ENCODE data around the gene AAGAB. TPM values are rescaled to one million over a fixed set of nuclear protein-coding genes. Genes with fewer than 3 reads are reported as not detected.

The AAGAB gene
- total RNA-seq, 1 experiment from 2014 or later: 52.0 TPM

GRCh38 chr15:67241132-67241855 lies 13.2 kb downstream of the AAGAB start:
- H3K27me3 ChIP-seq (ENCODE audit: insufficient read depth, low read length): no peaks in the 10 kb centered on the region
- DNase-seq (ENCODE audit: low read depth, low spot score) (no peak), ATAC-seq (no peak)
- no peaks in the 10 kb centered on the region for H3K9me3 ChIP-seq (ENCODE audit: control insufficient read depth in 1 of 2, insufficient read depth in 1 of 2, low read depth in 1 of 2, low read length in 2 of 2)
- ChIA-PET RAD21 (ENCODE audit: low non-redundant PET in 1 of 2, low total read pairs in 2 of 2, uncharacterized antibody in 2 of 2, unreplicated experiment in 2 of 2) (interaction anchor here in 1 of 2 experiments (1.3 kb wide), 1 partner anchor 63 kb away, joined by 4 read pairs; no protein-coding TSS in a partner anchor), POLR2A (no interaction called here), CTCF (interaction anchor here (2.0 kb wide), 1 partner anchor 63 kb away, joined by 6 read pairs; no protein-coding TSS in a partner anchor)
- H3K9ac ChIP-seq (ENCODE audit: low read length): no peak overlapping the region
- no peaks in the 10 kb centered on the region for H3K36me3 ChIP-seq (ENCODE audit: control insufficient read depth in 1 of 2, insufficient read depth in 2 of 2, low read length in 2 of 2)
- H3K9me2 ChIP-seq (ENCODE audit: insufficient read depth): no peaks in the 10 kb centered on the region
- no peak overlapping the region for H3K4me2 ChIP-seq (ENCODE audit: low read length)
- intact Hi-C loops (cut with micrococcal nuclease): loop anchor here (10.0 kb wide), 1 partner anchor 594 kb away; no protein-coding TSS in a partner anchor
- BruUV-seq (replicated peaks): no TSS peak
- H3K4me3 ChIP-seq (replicated peaks in 1 of 2; ENCODE audit: low read depth in 1 of 2, low read length in 2 of 2): no peak overlapping the region
- H2AFZ ChIP-seq (ENCODE audit: low read depth, low read length, poor library complexity, severe bottlenecking): no peak overlapping the region
- H3K4me1 ChIP-seq (ENCODE audit: control insufficient read depth in 1 of 2, insufficient read depth in 2 of 2, low read length in 2 of 2): peaks cover 3 to 10% of the 10 kb centered on the region in 2 experiments; a peak in 3 of 4 replicates
- H4K20me1 ChIP-seq (ENCODE audit: insufficient read depth): peaks cover 10% of the 10 kb centered on the region; the same call in 1 of the 2 replicates
- TF ChIP-seq CEBPB (IDR thresholded peaks at IDR 0.05; ENCODE audit: low read depth): no peak
- TF ChIP-seq CTCF (IDR thresholded peaks at IDR 0.05 in 2 of 3, conservative IDR thresholded peaks at IDR 0.05 in 1 of 3; ENCODE audit: borderline replicate concordance in 1 of 3, insufficient read depth in 1 of 3, low read depth in 2 of 3, low read length in 2 of 3): no peak
- no peak for TF ChIP-seq JUND (IDR thresholded peaks at IDR 0.05)
- TF ChIP-seq YY1 (IDR thresholded peaks at IDR 0.05; ENCODE audit: extremely low read depth, insufficient replicate concordance, low read depth, low read length): no peak
- TF ChIP-seq EGR1 (IDR thresholded peaks at IDR 0.05; ENCODE audit: low read depth): no peak
- no peak for TF ChIP-seq RAD21 (IDR thresholded peaks at IDR 0.05; ENCODE audit: low read depth)
- peaks cover 92% of the 10 kb centered on the region for H3K79me2 ChIP-seq (ENCODE audit: insufficient read depth, low read length)
- H3K27ac ChIP-seq (ENCODE audit: low read depth, low read length): no peak overlapping the region

Measured in HCT116 (cell line).